RWPE2 (cell line): ENCODE measurements around the gene ERMAP.
"Not testable (repeated sequence)": the region's sequence is repeated elsewhere in the genome, so short reads cannot be mapped to it uniquely, and the experiment has no call there.

Source experiments
- ATAC-seq: fragments of 200-7000 bp; cut with Tn5 transposase; 3 replicates; pipeline ENCODE4 v1.9.1; 2021; ENCODE audit warnings: low read depth
- DNase-seq: peaks from one replicate; pipeline ENCODE4 v3.0.0-alpha.2; 2020; ENCODE audit warnings: low spot score
- H3K27ac ChIP-seq: fragments of 450-650 bp; 2 replicates; pipeline ENCODE4 v1.5.1; 2017; ENCODE audit warnings: mild to moderate bottlenecking; ENCODE audit not compliant: poor library complexity, severe bottlenecking
- H3K27me3 ChIP-seq: fragments of 250-450 bp; sonication (Bioruptor Pico); 2 replicates; pipeline ENCODE4 v1.5.1; 2021; ENCODE audit warnings: mild to moderate bottlenecking, moderate library complexity; ENCODE audit not compliant: insufficient read depth, poor library complexity, severe bottlenecking
- H3K36me3 ChIP-seq: fragments of 250-450 bp; sonication (Bioruptor Pico); 2 replicates; pipeline ENCODE4 v1.5.1; 2020; ENCODE audit warnings: low read depth, mild to moderate bottlenecking, moderate library complexity
- H3K4me1 ChIP-seq: fragments of 250-450 bp; sonication (Bioruptor Pico); 2 replicates; pipeline ENCODE4 v1.5.1; 2021; ENCODE audit warnings: mild to moderate bottlenecking, moderate library complexity; ENCODE audit not compliant: insufficient read depth, poor library complexity, severe bottlenecking
- H3K4me3 ChIP-seq: fragments of 250-450 bp; sonication (Bioruptor Pico); 2 replicates; pipeline ENCODE4 v1.5.1; 2021; ENCODE audit warnings: mild to moderate bottlenecking, moderate library complexity; ENCODE audit not compliant: severe bottlenecking
- H3K9me3 ChIP-seq: fragments of 250-450 bp; sonication (Bioruptor Pico); 2 replicates; pipeline ENCODE4 v1.5.1; 2021; ENCODE audit warnings: mild to moderate bottlenecking, moderate library complexity; ENCODE audit not compliant: severe bottlenecking
- CTCF ChIP-seq: fragments of 450-650 bp; IDR thresholded peaks from one replicate; pipeline ENCODE4 v1.5.1; 2017; ENCODE audit warnings: mild to moderate bottlenecking, moderate library complexity; ENCODE audit not compliant: poor library complexity, severe bottlenecking

The ERMAP gene

GRCh38 chr1:42869751-42870150 is 52.8 kb downstream of the ERMAP start:
- H3K36me3 ChIP-seq, H3K27me3 ChIP-seq, H3K4me1 ChIP-seq, H3K9me3 ChIP-seq, H3K27ac ChIP-seq, ATAC-seq, H3K4me3 ChIP-seq, DNase-seq: not testable (repeated sequence)

GRCh38 chr1:42873108-42873507 is 56.2 kb downstream of the ERMAP start:
- not testable (repeated sequence) for H3K27me3 ChIP-seq, H3K27ac ChIP-seq, DNase-seq, H3K4me3 ChIP-seq, ATAC-seq, H3K4me1 ChIP-seq, H3K9me3 ChIP-seq, H3K36me3 ChIP-seq

GRCh38 chr1:42873670-42874069 is 56.7 kb downstream of the ERMAP start:
- no peaks in the 10 kb centered on the region for H3K4me1 ChIP-seq
- H3K9me3 ChIP-seq, result peaks cover 5% of the 10 kb centered on the region
- no peak overlapping the region for H3K4me3 ChIP-seq
- no peak for TF ChIP-seq CTCF
- H3K27ac ChIP-seq, result no peak overlapping the region
- H3K27me3 ChIP-seq, result no peaks in the 10 kb centered on the region
- ATAC-seq (no peak), DNase-seq (no peak)
- H3K36me3 ChIP-seq, result no peaks in the 10 kb centered on the region

GRCh38 chr1:42876009-42876408 is 59.1 kb downstream of the ERMAP start:
- Histone ChIP-seq H3K4me1 (no peaks in the 10 kb centered on the region), H3K9me3 (peaks cover 5% of the 10 kb centered on the region), H3K36me3 (no peaks in the 10 kb centered on the region), H3K27me3 (no peaks in the 10 kb centered on the region), H3K27ac (no peak overlapping the region), H3K4me3 (no peak overlapping the region)
- DNase-seq (no peak), ATAC-seq (no peak)
- TF ChIP-seq CTCF, result no peak

GRCh38 chr1:42877380-42877779 is 60.5 kb downstream of the ERMAP start:
- H3K36me3 ChIP-seq, result no peaks in the 10 kb centered on the region
- H3K4me1 ChIP-seq, result no peaks in the 10 kb centered on the region
- H3K4me3 ChIP-seq, result no peak overlapping the region
- DNase-seq (no peak), ATAC-seq (no peak)
- no peak for TF ChIP-seq CTCF
- H3K9me3 ChIP-seq, result peaks cover 5% of the 10 kb centered on the region
- no peak overlapping the region for H3K27ac ChIP-seq
- no peaks in the 10 kb centered on the region for H3K27me3 ChIP-seq

- Histone ChIP-seq H3K4me3 (no peak overlapping the region), H3K4me1 (no peaks in the 10 kb centered on the region), H3K9me3 (peaks cover 2% of the 10 kb centered on the region), H3K27me3 (no peaks in the 10 kb centered on the region), H3K36me3 (no peaks in the 10 kb centered on the region), H3K27ac (no peak overlapping the region)
- DNase-seq (no peak), ATAC-seq (no peak)
- TF ChIP-seq CTCF, result no peak
These were observed 63.5 kb downstream of the ERMAP start for GRCh38 chr1:42880384-42880783.
